ENCODE results near the gene SUPT3H. TPM values are rescaled to one million over a fixed set of nuclear protein-coding genes. Genes with fewer than 3 reads are reported as not detected.

The SUPT3H gene
- total and polyA plus RNA-seq, 2 of the 13 experiments (the other 11 are each of a cell fraction or from before 2014, with no cell fraction given) = 11.9 to 36.1 TPM

DNA sequence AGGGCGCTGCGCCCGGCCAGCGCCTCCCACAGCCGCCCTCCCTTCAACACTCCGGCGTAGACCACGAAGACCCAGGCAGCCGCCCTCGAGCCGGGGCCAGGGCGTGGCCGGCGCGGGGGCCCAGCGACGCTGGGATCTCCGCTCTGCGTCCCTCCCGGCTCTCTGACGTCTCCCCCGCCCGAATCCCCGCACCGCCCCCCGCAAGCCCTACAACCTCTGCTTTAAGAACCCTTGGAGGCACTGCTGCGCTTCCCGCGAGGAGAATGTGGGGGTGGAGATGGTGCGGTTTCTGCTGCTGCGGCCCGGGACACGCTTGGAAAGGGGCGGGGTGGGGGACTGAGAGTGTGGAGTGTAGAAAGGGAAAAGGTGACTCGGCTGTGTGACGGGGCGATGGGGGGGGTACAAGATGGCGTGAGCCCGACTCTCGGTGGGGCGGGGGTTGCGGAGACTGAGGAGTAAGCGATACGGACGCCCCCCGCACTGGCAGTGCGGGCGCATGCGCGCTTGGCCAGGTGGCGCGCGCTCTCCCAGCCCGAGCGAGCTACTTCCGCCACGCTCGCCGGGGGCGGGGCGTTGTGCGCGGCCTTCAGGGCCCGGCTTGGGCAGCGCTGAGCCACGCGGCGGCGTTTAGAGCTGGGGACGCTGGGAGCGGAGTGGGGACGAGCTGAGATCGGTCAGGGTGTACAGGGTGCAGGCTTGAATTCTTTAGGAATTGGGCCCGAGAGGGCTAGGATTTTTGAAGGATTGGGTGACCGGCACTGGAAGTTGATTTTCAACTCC, at the start of gene SUPT3H (continued):
- TF ChIP-seq ZFY (CRISPR knock-in tag; IDR thresholded peaks at IDR 0.05) (peak; percentile 99), BCL6 (CRISPR knock-in tag; IDR thresholded peaks at IDR 0.05) (peak; percentile 85), ZNF773 (CRISPR knock-in tag; IDR thresholded peaks at IDR 0.05; ENCODE audit: borderline replicate concordance) (peak; percentile 72; the same call in 1 of the 2 replicates), FOXJ3 (CRISPR knock-in tag; IDR thresholded peaks at IDR 0.05; ENCODE audit: borderline replicate concordance) (peak; percentile 18; the same call in 1 of the 2 replicates), ZNF326 (CRISPR knock-in tag; IDR thresholded peaks at IDR 0.05; ENCODE audit: borderline replicate concordance) (no peak), ZKSCAN5 (CRISPR knock-in tag; IDR thresholded peaks at IDR 0.05) (no peak), SIX4 (CRISPR knock-in tag; IDR thresholded peaks at IDR 0.05) (no peak; the same call in 1 of the 2 replicates), ZNF556 (CRISPR knock-in tag; IDR thresholded peaks at IDR 0.05; ENCODE audit: borderline replicate concordance) (peak; percentile 82; the same call in 1 of the 2 replicates), RBM39 (IDR thresholded peaks at IDR 0.05; ENCODE audit: low read depth, low read length, poor library complexity, severe bottlenecking) (peak; percentile 87), NAIF1 (CRISPR knock-in tag; IDR thresholded peaks at IDR 0.05; ENCODE audit: borderline replicate concordance) (peak; percentile 97), ISX (CRISPR knock-in tag; conservative IDR thresholded peaks at IDR 0.05) (no peak; the same call in 1 of the 2 replicates), HES4 (CRISPR knock-in tag; IDR thresholded peaks at IDR 0.05; ENCODE audit: borderline replicate concordance) (peak; percentile 92), WIZ (CRISPR knock-in tag; IDR thresholded peaks at IDR 0.05) (peak; percentile 93), KLF13 (CRISPR knock-in tag; IDR thresholded peaks at IDR 0.05) (peak; percentile 80; the same call in 1 of the 2 replicates), SP5 (CRISPR knock-in tag; IDR thresholded peaks at IDR 0.05; ENCODE audit: borderline replicate concordance, low read depth) (peak; percentile 82), ZSCAN30 (CRISPR knock-in tag; IDR thresholded peaks at IDR 0.05) (no peak; the same call in 1 of the 2 replicates), POLR2AphosphoS2 (IDR thresholded peaks at IDR 0.05; ENCODE audit: low read depth, low read length) (0 out of 2 replicates have a peak, but pooled peaks have one; percentile 38), POLR2A (IDR thresholded peaks at IDR 0.05; ENCODE audit: insufficient read depth in 1 of 2, low read depth in 2 of 2, low read length in 2 of 2) (peak; percentile 97 to 99), KMT2A (CRISPR knock-in tag; IDR thresholded peaks at IDR 0.05) (peak; percentile 93), AGO1 (IDR thresholded peaks at IDR 0.05; ENCODE audit: low read depth, low read length, poor library complexity, severe bottlenecking) (peak; percentile 69), MXI1 (IDR thresholded peaks at IDR 0.05; ENCODE audit: borderline replicate concordance, low read depth, low read length) (peak; percentile 89; the same call in 2 of the 3 replicates), ZNF776 (CRISPR knock-in tag; IDR thresholded peaks at IDR 0.05) (peak; percentile 85; the same call in 1 of the 2 replicates), HNRNPH1 (optimal IDR thresholded peaks at IDR 0.05; ENCODE audit: low read depth, low read length) (peak; percentile 85), KLF6 (CRISPR knock-in tag; IDR thresholded peaks at IDR 0.05) (peak; percentile 87), NRL (CRISPR knock-in tag; IDR thresholded peaks at IDR 0.05; ENCODE audit: borderline replicate concordance) (peak; percentile 64; the same call in 1 of the 2 replicates)
- TF ChIP-seq, protein P1, sequence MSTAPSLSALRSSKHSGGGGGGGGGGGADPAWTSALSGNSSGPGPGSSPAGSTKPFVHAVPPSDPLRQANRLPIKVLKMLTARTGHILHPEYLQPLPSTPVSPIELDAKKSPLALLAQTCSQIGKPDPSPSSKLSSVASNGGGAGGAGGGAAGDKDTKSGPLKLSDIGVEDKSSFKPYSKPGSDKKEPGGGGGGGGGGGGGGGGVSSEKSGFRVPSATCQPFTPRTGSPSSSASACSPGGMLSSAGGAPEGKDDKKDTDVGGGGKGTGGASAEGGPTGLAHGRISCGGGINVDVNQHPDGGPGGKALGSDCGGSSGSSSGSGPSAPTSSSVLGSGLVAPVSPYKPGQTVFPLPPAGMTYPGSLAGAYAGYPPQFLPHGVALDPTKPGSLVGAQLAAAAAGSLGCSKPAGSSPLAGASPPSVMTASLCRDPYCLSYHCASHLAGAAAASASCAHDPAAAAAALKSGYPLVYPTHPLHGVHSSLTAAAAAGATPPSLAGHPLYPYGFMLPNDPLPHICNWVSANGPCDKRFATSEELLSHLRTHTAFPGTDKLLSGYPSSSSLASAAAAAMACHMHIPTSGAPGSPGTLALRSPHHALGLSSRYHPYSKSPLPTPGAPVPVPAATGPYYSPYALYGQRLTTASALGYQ (CRISPR knock-in tag; IDR thresholded peaks at IDR 0.05) = no peak; the same call in 1 of the 2 replicates
- TF ChIP-seq, protein P2, sequence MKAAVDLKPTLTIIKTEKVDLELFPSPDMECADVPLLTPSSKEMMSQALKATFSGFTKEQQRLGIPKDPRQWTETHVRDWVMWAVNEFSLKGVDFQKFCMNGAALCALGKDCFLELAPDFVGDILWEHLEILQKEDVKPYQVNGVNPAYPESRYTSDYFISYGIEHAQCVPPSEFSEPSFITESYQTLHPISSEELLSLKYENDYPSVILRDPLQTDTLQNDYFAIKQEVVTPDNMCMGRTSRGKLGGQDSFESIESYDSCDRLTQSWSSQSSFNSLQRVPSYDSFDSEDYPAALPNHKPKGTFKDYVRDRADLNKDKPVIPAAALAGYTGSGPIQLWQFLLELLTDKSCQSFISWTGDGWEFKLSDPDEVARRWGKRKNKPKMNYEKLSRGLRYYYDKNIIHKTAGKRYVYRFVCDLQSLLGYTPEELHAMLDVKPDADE (CRISPR knock-in tag; IDR thresholded peaks at IDR 0.05) = no peak; the same call in 1 of the 2 replicates

All from HepG2 (cell line).